ENCODE measurements around the gene SLC10A2. TPM values are rescaled to one million over a fixed set of nuclear protein-coding genes. Genes with fewer than 3 reads are reported as not detected.

The SLC10A2 gene
- total RNA-seq, 2 donors from 2014 or later: not detected

GRCh38 chr13:103101901-103102300, 35.7 kb upstream of the SLC10A2 start:
- DNase-seq (ENCODE audit: low spot score): no peak
- no peak overlapping the region for H3K4me3 ChIP-seq
- no peak for TF ChIP-seq CTCF (IDR thresholded peaks at IDR 0.05)
- H3K9me3 ChIP-seq: no peaks in the 10 kb centered on the region
- H3K27ac ChIP-seq: no peak overlapping the region
- no peaks in the 10 kb centered on the region for H3K36me3 ChIP-seq
- ATAC-seq (ENCODE audit: insufficient number of reproducible peaks, low FRiP score, low read depth): no peak
- no peaks in the 10 kb centered on the region for H3K4me1 ChIP-seq (ENCODE audit: control insufficient read depth in 1 of 2, low read depth in 2 of 2)
- H3K27me3 ChIP-seq (replicated peaks; ENCODE audit: insufficient read depth): no peaks in the 10 kb centered on the region

- Histone ChIP-seq H3K4me1 (ENCODE audit: control insufficient read depth in 1 of 2, low read depth in 2 of 2) (no peaks in the 10 kb centered on the region), H3K27ac (no peak overlapping the region), H3K4me3 (no peak overlapping the region), H3K36me3 (no peaks in the 10 kb centered on the region), H3K9me3 (no peaks in the 10 kb centered on the region), H3K27me3 (replicated peaks; ENCODE audit: insufficient read depth) (no peaks in the 10 kb centered on the region)
- TF ChIP-seq CTCF (IDR thresholded peaks at IDR 0.05): no peak
- DNase-seq (ENCODE audit: low spot score): no peak
- ATAC-seq (ENCODE audit: insufficient number of reproducible peaks, low FRiP score, low read depth): no peak
Observed at GRCh38 chr13:103101500-103101899, 35.3 kb upstream of the SLC10A2 start.

GRCh38 chr13:103100830-103101229, 34.6 kb upstream of the SLC10A2 start:
- TF ChIP-seq CTCF (IDR thresholded peaks at IDR 0.05): no peak
- H3K4me3 ChIP-seq: no peak overlapping the region
- H3K4me1 ChIP-seq (ENCODE audit: control insufficient read depth in 1 of 2, low read depth in 2 of 2): no peaks in the 10 kb centered on the region
- no peak for DNase-seq (ENCODE audit: low spot score)
- no peak overlapping the region for H3K27ac ChIP-seq
- no peaks in the 10 kb centered on the region for H3K27me3 ChIP-seq (replicated peaks; ENCODE audit: insufficient read depth)
- H3K9me3 ChIP-seq: no peaks in the 10 kb centered on the region
- ATAC-seq (ENCODE audit: insufficient number of reproducible peaks, low FRiP score, low read depth): no peak
- no peaks in the 10 kb centered on the region for H3K36me3 ChIP-seq

- H3K4me3 ChIP-seq: no peak overlapping the region
- no peaks in the 10 kb centered on the region for H3K9me3 ChIP-seq
- TF ChIP-seq CTCF (IDR thresholded peaks at IDR 0.05): no peak
- H3K36me3 ChIP-seq: no peaks in the 10 kb centered on the region
- no peaks in the 10 kb centered on the region for H3K27me3 ChIP-seq (replicated peaks; ENCODE audit: insufficient read depth)
- DNase-seq (ENCODE audit: low spot score) (no peak), ATAC-seq (ENCODE audit: insufficient number of reproducible peaks, low FRiP score, low read depth) (no peak)
- H3K27ac ChIP-seq: no peak overlapping the region
- H3K4me1 ChIP-seq (ENCODE audit: control insufficient read depth in 1 of 2, low read depth in 2 of 2): no peaks in the 10 kb centered on the region
Observed at GRCh38 chr13:103099722-103100293, 33.6 kb upstream of the SLC10A2 start.

- no peaks in the 10 kb centered on the region for H3K4me1 ChIP-seq (ENCODE audit: control insufficient read depth in 1 of 2, low read depth in 2 of 2)
- peaks cover 6% of the 10 kb centered on the region for H3K9me3 ChIP-seq
- TF ChIP-seq CTCF (IDR thresholded peaks at IDR 0.05): no peak
- no peaks in the 10 kb centered on the region for H3K36me3 ChIP-seq
- DNase-seq (ENCODE audit: low spot score) (no peak), ATAC-seq (ENCODE audit: insufficient number of reproducible peaks, low FRiP score, low read depth) (no peak)
- no peak overlapping the region for H3K4me3 ChIP-seq
- H3K27me3 ChIP-seq (replicated peaks; ENCODE audit: insufficient read depth): no peaks in the 10 kb centered on the region
- H3K27ac ChIP-seq: no peak overlapping the region
Observed at GRCh38 chr13:103098535-103098934, 32.3 kb upstream of the SLC10A2 start.

Measured in thoracic aorta (tissue), 2 donors.